HL-60 (cell line): ENCODE data around the gene KRT24.

Experiments
- DNase-seq, 2 experiments: peaks; one replicate each; pipeline ENCODE4 v3.0.0-alpha.2; 2010 to 2020; ENCODE audit warnings: low read depth in 1 of 2, low spot score in 1 of 2
- H3K27ac ChIP-seq: fragments of 250-450 bp; sonication (Bioruptor Pico); replicated peaks from 2 replicates; pipeline ENCODE4 v1.5.1; 2020; ENCODE audit warnings: mild to moderate bottlenecking, moderate library complexity
- H3K27me3 ChIP-seq: fragments of 250-450 bp; sonication (Bioruptor Pico); 2 replicates; pipeline ENCODE4 v1.5.1; 2021; ENCODE audit warnings: mild to moderate bottlenecking, moderate library complexity; ENCODE audit not compliant: insufficient read depth, poor library complexity, severe bottlenecking
- H3K4me3 ChIP-seq: replicated peaks from 2 replicates; pipeline ENCODE4 v1.5.1; 2011; ENCODE audit warnings: mild to moderate bottlenecking, control low read depth, low read length; ENCODE audit not compliant: insufficient read depth
- GABPA ChIP-seq: IDR thresholded peaks from 2 replicates; pipeline ENCODE4 v1.6.1; 2012; ENCODE audit warnings: low read depth
- POLR2AphosphoS5 ChIP-seq: IDR thresholded peaks from 2 replicates; pipeline ENCODE4 v1.6.1; 2012; ENCODE audit warnings: low read depth
- SPI1 ChIP-seq: IDR thresholded peaks from 2 replicates; pipeline ENCODE4 v1.6.1; 2012; ENCODE audit warnings: low read depth, mild to moderate bottlenecking, borderline replicate concordance
- TF ChIP-seq, protein P1 (sequence below): IDR thresholded peaks from 2 replicates; pipeline ENCODE4 v1.6.1; 2012; ENCODE audit warnings: low read depth; ENCODE audit not compliant: insufficient replicate concordance
- TF ChIP-seq, protein P2 (sequence below): IDR thresholded peaks from one replicate; pipeline ENCODE4 v1.5.1; 2011; ENCODE audit warnings: low read length, control low read depth, inconsistent platforms; ENCODE audit not compliant: insufficient read depth

KRT24 gene

DNA sequence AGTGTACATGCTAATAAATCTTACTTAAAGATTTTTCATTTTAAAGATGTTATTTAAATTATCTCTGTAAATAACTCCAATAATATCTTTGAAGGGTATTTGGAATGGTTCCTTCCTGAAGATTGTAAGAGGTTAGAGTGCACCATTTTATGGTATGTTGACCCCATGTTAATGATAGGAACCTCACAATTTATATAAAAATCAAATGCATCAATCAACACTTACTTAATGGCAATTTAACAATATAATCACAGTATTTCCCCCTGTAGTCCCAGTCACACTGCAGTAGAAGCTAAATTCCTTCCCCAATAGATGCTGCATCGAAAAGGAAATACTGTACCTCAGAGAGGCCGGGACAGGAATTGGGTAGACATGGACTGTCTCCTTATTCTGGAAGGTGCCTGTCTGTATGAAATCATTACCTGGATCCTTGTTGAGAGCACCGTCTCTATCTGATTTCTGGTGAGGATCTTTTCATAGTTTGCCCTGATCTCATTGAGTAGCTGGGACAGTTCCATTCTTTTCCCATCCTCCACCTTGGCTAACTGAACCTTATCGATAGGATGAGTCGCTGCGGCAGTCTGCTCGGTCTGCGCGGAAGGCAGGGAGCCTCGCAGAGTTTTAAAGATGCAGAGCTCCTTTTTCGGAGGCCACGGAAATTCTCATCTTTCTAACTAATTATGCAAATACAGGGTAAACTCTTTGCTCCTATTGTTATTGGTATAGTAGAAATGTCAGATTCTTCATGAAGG lies 38.8 kb downstream of the KRT24 start, which contains the start of gene KRT222:
KRT222 (minus strand) TSS at position 596 of the 752 bp plus-strand sequence; CDS start at position 518, 78 bp downstream.
- H3K4me3 ChIP-seq, result no peak within 1 kb of the TSS
- no peak for DNase-seq
- H3K27me3 ChIP-seq, result peaks cover 10% of the 10 kb centered on the region
- no peak within 1 kb of the TSS for H3K27ac ChIP-seq
- TF ChIP-seq, protein P1, sequence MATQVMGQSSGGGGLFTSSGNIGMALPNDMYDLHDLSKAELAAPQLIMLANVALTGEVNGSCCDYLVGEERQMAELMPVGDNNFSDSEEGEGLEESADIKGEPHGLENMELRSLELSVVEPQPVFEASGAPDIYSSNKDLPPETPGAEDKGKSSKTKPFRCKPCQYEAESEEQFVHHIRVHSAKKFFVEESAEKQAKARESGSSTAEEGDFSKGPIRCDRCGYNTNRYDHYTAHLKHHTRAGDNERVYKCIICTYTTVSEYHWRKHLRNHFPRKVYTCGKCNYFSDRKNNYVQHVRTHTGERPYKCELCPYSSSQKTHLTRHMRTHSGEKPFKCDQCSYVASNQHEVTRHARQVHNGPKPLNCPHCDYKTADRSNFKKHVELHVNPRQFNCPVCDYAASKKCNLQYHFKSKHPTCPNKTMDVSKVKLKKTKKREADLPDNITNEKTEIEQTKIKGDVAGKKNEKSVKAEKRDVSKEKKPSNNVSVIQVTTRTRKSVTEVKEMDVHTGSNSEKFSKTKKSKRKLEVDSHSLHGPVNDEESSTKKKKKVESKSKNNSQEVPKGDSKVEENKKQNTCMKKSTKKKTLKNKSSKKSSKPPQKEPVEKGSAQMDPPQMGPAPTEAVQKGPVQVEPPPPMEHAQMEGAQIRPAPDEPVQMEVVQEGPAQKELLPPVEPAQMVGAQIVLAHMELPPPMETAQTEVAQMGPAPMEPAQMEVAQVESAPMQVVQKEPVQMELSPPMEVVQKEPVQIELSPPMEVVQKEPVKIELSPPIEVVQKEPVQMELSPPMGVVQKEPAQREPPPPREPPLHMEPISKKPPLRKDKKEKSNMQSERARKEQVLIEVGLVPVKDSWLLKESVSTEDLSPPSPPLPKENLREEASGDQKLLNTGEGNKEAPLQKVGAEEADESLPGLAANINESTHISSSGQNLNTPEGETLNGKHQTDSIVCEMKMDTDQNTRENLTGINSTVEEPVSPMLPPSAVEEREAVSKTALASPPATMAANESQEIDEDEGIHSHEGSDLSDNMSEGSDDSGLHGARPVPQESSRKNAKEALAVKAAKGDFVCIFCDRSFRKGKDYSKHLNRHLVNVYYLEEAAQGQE, result no peak
- no peak for TF ChIP-seq POLR2AphosphoS5

DNA sequence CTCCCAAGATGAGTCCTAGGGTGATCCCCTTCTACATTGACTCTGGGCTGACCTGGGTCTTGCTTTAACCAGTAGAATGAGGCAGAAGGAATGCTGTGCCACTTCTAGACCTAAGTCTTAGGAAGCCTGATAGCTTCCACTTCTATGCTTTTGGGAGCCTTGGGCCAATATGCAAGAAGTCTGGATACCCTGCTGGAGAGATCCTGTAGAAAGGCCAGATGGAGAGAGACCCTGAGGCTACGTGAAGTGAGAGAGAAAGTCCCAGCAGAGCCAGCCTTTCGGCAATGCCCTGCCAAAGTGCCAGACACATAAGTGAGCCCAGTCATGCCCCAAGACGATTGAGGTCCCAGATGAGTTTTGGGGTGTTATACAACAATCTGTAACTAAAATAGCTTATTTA lies 40.3 kb downstream of the KRT24 start:
- H3K27me3 ChIP-seq, result peaks cover 7% of the 10 kb centered on the region
- H3K4me3 ChIP-seq, result no peak overlapping the region
- H3K27ac ChIP-seq, result no peak overlapping the region
- no peak for DNase-seq
- TF ChIP-seq, protein P2, sequence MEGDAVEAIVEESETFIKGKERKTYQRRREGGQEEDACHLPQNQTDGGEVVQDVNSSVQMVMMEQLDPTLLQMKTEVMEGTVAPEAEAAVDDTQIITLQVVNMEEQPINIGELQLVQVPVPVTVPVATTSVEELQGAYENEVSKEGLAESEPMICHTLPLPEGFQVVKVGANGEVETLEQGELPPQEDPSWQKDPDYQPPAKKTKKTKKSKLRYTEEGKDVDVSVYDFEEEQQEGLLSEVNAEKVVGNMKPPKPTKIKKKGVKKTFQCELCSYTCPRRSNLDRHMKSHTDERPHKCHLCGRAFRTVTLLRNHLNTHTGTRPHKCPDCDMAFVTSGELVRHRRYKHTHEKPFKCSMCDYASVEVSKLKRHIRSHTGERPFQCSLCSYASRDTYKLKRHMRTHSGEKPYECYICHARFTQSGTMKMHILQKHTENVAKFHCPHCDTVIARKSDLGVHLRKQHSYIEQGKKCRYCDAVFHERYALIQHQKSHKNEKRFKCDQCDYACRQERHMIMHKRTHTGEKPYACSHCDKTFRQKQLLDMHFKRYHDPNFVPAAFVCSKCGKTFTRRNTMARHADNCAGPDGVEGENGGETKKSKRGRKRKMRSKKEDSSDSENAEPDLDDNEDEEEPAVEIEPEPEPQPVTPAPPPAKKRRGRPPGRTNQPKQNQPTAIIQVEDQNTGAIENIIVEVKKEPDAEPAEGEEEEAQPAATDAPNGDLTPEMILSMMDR, result no peak
- TF ChIP-seq, protein P1, result no peak
- TF ChIP-seq POLR2AphosphoS5 (no peak), GABPA (no peak), SPI1 (no peak)

DNA sequence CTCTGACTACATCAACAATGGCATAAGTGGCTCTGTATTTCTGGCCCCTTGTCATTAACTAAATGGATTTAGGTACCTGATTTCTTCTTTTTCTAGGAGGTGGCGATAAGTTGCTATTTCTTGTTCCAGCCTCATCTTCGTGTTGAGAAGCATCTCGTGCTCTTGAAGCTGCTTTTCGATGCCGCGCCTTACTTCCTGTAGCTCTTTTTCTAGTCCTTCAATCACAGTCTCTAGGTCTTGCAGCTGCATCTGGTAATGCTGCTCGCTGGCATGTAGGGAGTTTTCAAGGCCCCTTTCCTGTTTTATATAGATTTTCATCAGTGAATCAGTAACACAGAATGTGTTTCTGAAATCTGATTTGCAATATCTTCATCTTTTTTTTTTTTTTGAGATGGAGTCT lies 43.6 kb downstream of the KRT24 start:
- no peak overlapping the region for H3K4me3 ChIP-seq
- peaks cover 8% of the 10 kb centered on the region for H3K27me3 ChIP-seq
- no peak for DNase-seq
- TF ChIP-seq, protein P2, result no peak
- TF ChIP-seq, protein P1, result no peak
- TF ChIP-seq POLR2AphosphoS5 (no peak), GABPA (no peak), SPI1 (no peak)
- H3K27ac ChIP-seq, result no peak overlapping the region
